H1 (cell line): ENCODE data around the gene NRXN3.

Experiments used
- CTCF ChIP-seq, 3 experiments: IDR thresholded peaks; 1 replicate in 2 of 3; 2 replicates in 1 of 3; pipeline versions ENCODE4 v1.5.1 to v1.6.1; 2011; ENCODE audit warnings: low read length in 3 of 3, mild to moderate bottlenecking in 3 of 3, inconsistent platforms in 2 of 3, low read depth in 1 of 3, moderate library complexity in 1 of 3; ENCODE audit not compliant: insufficient read depth in 1 of 3; ENCODE audit errors: control extremely low read depth in 1 of 3
- EZH2 ChIP-seq: fragments of 200-600 bp; sonication (generic); IDR thresholded peaks from 2 replicates; pipeline ENCODE4 v1.7.1; 2012; ENCODE audit warnings: low read depth, mild to moderate bottlenecking, moderate library complexity, low read length, inconsistent platforms; ENCODE audit not compliant: severe bottlenecking
- FOSL1 ChIP-seq: IDR thresholded peaks from 2 replicates; pipeline ENCODE4 v1.6.1; 2011; ENCODE audit warnings: mild to moderate bottlenecking, low read depth, low read length, moderate library complexity; ENCODE audit not compliant: insufficient read depth
- JUN ChIP-seq: IDR thresholded peaks from 2 replicates; pipeline ENCODE4 v1.6.1; 2011; ENCODE audit warnings: low read depth, mild to moderate bottlenecking, improper control_type of control experiment, low read length
- MAX ChIP-seq: IDR thresholded peaks from 2 replicates; pipeline ENCODE4 v1.6.1; 2012; ENCODE audit warnings: inconsistent platforms
- POLR2A ChIP-seq, 2 experiments: IDR thresholded peaks; 1 replicate in 1 of 2; 2 replicates in 1 of 2; pipeline ENCODE4 v1.6.1; 2011; ENCODE audit warnings: low read depth in 2 of 2, low read length in 2 of 2, mild to moderate bottlenecking in 2 of 2; ENCODE audit errors: control extremely low read depth in 1 of 2
- RAD21 ChIP-seq, 2 experiments: IDR thresholded peaks in 1 of 2; conservative IDR thresholded peaks in 1 of 2; 2 replicates each; pipeline ENCODE4 v1.6.1; 2011; ENCODE audit warnings: low read depth in 2 of 2, low read length in 2 of 2, improper control_type of control experiment in 1 of 2, inconsistent platforms in 1 of 2, mild to moderate bottlenecking in 1 of 2, moderate library complexity in 1 of 2

DNA sequence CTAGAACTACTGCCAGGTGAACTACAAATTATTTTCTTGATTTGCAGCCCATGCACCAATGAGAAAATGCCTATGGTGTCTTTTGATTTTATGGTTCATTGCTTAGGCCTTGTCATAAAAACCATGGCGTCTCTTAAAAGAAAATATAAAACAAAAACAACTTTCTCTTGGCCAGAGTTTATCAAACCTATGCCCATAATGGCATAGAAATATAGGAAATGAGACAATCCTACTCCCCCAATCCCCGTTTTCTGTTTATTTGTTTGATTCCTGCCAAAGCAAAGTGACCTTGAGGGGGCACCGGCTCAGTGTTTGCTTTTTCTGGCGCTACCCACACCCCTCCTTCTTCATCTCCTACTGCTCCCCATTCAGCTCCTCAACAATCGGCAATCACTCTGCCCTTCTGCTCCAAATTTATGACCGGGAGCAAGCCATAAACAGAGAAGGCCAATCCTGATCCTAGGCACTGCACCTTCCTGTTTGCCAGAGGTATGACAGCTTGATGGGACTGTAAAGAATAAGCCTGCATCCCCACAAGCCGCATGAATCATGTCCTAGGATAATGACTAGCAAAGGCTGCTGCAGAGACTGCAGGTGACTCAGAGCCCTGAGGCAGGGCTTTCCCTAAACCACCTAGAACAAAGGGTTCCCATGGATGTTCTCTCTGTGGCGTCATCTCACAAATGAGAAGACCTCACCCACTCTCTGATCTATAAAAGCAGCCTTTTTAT, 874.9 kb downstream of the NRXN3 start:
- TF ChIP-seq MAX: no peak
- no peak for TF ChIP-seq RAD21 (IDR thresholded peaks at IDR 0.05 in 1 of 2, conservative IDR thresholded peaks at IDR 0.05 in 1 of 2; ENCODE audit: low read depth in 2 of 2, low read length in 2 of 2)
- TF ChIP-seq JUN: no peak
- no peak for TF ChIP-seq POLR2A (IDR thresholded peaks at IDR 0.05; ENCODE audit: control extremely low read depth in 1 of 2, low read depth in 2 of 2, low read length in 2 of 2)
- no peak for TF ChIP-seq FOSL1
- no peak for TF ChIP-seq EZH2
- no peak for TF ChIP-seq CTCF (IDR thresholded peaks at IDR 0.05; ENCODE audit: control extremely low read depth in 1 of 3, insufficient read depth in 1 of 3, low read depth in 1 of 3, low read length in 3 of 3)
